Measurements from ENCODE around the gene GSDMA. TPM values are rescaled to one million over a fixed set of nuclear protein-coding genes. Genes with fewer than 3 reads are reported as not detected.

The GSDMA gene
- polyA plus RNA-seq, 3 donors, result not detected

DNA sequence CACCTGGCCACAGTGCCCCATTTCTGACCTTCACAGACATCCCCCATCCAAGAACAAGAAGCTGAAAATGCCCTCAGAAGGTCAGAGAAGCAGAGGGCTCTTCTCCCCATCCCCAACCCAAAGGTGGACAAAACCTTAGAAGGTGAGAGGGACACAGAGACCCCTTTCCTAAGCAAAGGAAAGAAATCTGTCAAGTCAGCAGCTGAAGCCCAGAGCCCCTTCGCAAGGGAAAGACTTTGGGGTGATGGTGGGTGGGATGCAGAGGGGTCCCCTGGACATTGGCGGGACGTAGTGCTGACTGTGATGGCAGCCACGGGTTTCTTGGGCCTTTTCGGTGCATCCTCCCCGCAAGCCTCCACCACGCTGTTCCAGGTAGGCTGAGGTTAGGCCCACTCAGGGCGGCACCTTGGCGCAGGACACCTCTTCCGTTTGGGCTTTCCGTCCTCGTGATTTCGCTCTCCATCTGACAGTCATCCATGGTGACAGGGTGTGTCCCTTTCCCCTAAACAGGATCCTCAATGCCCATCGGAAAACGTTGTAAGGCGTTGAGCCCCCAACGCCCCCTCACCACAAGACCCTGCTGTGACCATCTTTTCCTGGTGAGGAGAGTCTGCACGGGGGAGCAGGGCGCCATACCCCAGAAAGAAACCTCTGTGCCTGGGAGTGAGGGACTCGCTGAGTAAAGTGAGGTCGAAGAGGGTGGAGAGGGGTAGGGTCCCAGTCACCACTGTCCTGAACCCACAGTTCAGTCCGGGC lies 10.7 kb upstream of the GSDMA start:
- 72% methylated on average over 15 of the region's 22 CpGs for WGBS (ENCODE audit: insufficient coverage)
- Histone ChIP-seq H3K4me2 (replicated peaks; ENCODE audit: extremely low read depth, low read length, poor library complexity, severe bottlenecking) (peak overlapping the region; percentile 96), H3K4me1 (ENCODE audit: control insufficient read depth in 1 of 2, insufficient read depth in 2 of 2, low read length in 2 of 2) (peaks cover 12 to 13% of the 10 kb centered on the region in 2 donors), H4K20me1 (ENCODE audit: insufficient read depth, low read length) (no peaks in the 10 kb centered on the region), H3K36me3 (replicated peaks in 1 of 2; ENCODE audit: control insufficient read depth in 1 of 2, insufficient read depth in 2 of 2, low read length in 2 of 2) (no peaks in the 10 kb centered on the region), H3K9me3 (replicated peaks in 1 of 2; ENCODE audit: control insufficient read depth in 1 of 2, insufficient read depth in 1 of 2, low read length in 2 of 2) (no peaks in the 10 kb centered on the region), H3K4me3 (replicated peaks in 1 of 3; ENCODE audit: low read depth in 2 of 3, low read length in 3 of 3) (peak overlapping the region; percentile 32 to 79 (median 35)), H2AFZ (ENCODE audit: insufficient read depth, low read depth, low read length, poor library complexity, severe bottlenecking) (peak overlapping the region; percentile 97), H3K9ac (ENCODE audit: insufficient read depth, low read length, poor library complexity, severe bottlenecking) (peak overlapping the region; percentile 54), H3K27ac (ENCODE audit: low read depth in 1 of 2, low read length in 2 of 2) (peak overlapping the region in 1 of 2 donors; percentile 64), H3K27me3 (ENCODE audit: control insufficient read depth in 2 of 2, insufficient read depth in 2 of 2, low read length in 2 of 2) (no peaks in the 10 kb centered on the region), H3K79me2 (ENCODE audit: insufficient read depth, low read length) (no peaks in the 10 kb centered on the region)
- Mint-ChIP-seq H3K36me3 (no peaks in the 10 kb centered on the region), H3K4me3 (peak overlapping the region; percentile 77 to 87), H3K4me1 (peaks cover 20% of the 10 kb centered on the region), H3K27ac (peak overlapping the region in 6 of 7 donors; percentile 19 to 82 (median 34)), H3K27me3 (ENCODE audit: low read depth in 3 of 3) (peaks cover 5 to 13% (median 9%) of the 10 kb centered on the region in 3 donors), H3K9me3 (peaks cover 0 to 2% (median 0%) of the 10 kb centered on the region in 7 donors)
- DNase-seq, result peak in 1 of 3 donors; percentile 47
- intact Hi-C loops (cut with micrococcal nuclease), result loop anchor here in 1 of 2 donors (2.0 kb wide), 1 partner anchor 29 kb away; the partner anchor contains the start of gene PSMD3
- TF ChIP-seq, protein P1, sequence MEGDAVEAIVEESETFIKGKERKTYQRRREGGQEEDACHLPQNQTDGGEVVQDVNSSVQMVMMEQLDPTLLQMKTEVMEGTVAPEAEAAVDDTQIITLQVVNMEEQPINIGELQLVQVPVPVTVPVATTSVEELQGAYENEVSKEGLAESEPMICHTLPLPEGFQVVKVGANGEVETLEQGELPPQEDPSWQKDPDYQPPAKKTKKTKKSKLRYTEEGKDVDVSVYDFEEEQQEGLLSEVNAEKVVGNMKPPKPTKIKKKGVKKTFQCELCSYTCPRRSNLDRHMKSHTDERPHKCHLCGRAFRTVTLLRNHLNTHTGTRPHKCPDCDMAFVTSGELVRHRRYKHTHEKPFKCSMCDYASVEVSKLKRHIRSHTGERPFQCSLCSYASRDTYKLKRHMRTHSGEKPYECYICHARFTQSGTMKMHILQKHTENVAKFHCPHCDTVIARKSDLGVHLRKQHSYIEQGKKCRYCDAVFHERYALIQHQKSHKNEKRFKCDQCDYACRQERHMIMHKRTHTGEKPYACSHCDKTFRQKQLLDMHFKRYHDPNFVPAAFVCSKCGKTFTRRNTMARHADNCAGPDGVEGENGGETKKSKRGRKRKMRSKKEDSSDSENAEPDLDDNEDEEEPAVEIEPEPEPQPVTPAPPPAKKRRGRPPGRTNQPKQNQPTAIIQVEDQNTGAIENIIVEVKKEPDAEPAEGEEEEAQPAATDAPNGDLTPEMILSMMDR (IDR thresholded peaks at IDR 0.05), result no peak

DNA sequence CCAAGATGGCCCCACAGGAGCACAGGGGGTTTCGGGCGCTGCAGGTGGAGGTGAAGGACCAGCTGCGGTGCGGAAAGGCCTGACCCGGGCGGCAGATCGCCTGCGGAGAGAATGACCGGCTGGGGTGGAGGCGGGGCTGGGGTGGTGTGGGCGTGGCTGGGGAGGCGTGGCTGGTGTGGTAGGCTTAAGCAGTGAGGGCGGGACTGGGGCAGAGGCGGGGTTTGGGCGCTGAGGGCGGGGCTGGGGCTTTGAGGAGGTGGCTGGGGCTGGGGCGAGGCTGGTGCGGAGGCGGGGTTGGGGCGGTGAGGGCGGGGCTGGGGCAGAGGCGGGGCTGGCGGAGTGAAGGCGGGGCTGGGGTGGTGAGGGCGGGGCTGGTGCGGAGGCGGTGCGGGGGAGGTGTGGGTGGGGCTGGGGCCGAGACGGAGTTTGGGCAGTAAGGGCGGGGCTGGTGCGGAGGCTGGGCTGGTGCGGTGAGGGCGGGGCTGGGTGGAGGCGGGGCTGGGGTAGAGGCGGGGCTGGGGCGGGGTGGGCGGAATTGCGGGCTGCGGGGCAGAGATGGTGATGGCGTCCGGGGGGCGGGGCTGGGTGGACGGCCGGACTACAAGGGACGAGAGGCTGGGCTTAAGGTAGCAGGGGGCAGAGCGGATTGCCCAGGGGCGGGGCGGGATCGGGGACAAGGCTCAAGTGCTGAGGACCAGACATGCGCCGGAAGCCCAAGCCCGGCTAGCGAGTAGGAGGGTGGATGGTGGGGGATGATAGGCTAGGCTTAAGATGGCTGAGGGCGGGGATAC lies 9.9 kb upstream of the GSDMA start:
- WGBS (ENCODE audit: insufficient coverage), result under 1% methylated on average over 21 of the region's 55 CpGs
- Mint-ChIP-seq H3K4me1 (peaks cover 20% of the 10 kb centered on the region), H3K9me3 (peaks cover 0 to 2% (median 0%) of the 10 kb centered on the region in 7 donors), H3K36me3 (no peaks in the 10 kb centered on the region), H3K4me3 (peak overlapping the region; percentile 79 to 87), H3K27ac (peak overlapping the region in 6 of 7 donors; percentile 69 to 91 (median 86)), H3K27me3 (ENCODE audit: low read depth in 3 of 3) (peaks cover 5 to 16% (median 9%) of the 10 kb centered on the region in 3 donors)
- Histone ChIP-seq H2AFZ (ENCODE audit: insufficient read depth, low read depth, low read length, poor library complexity, severe bottlenecking) (peak overlapping the region; percentile 97), H3K27ac (ENCODE audit: low read depth in 1 of 2, low read length in 2 of 2) (peak overlapping the region; percentile 13 to 73), H4K20me1 (ENCODE audit: insufficient read depth, low read length) (no peaks in the 10 kb centered on the region), H3K4me2 (replicated peaks; ENCODE audit: extremely low read depth, low read length, poor library complexity, severe bottlenecking) (peak overlapping the region; percentile 96), H3K27me3 (ENCODE audit: control insufficient read depth in 2 of 2, insufficient read depth in 2 of 2, low read length in 2 of 2) (no peaks in the 10 kb centered on the region), H3K9ac (ENCODE audit: insufficient read depth, low read length, poor library complexity, severe bottlenecking) (peak overlapping the region; percentile 57), H3K9me3 (replicated peaks in 1 of 2; ENCODE audit: control insufficient read depth in 1 of 2, insufficient read depth in 1 of 2, low read length in 2 of 2) (no peaks in the 10 kb centered on the region), H3K4me1 (ENCODE audit: control insufficient read depth in 1 of 2, insufficient read depth in 2 of 2, low read length in 2 of 2) (peaks cover 12 to 13% of the 10 kb centered on the region in 2 donors), H3K4me3 (replicated peaks in 1 of 3; ENCODE audit: low read depth in 2 of 3, low read length in 3 of 3) (peak overlapping the region; percentile 43 to 79 (median 45)), H3K36me3 (replicated peaks in 1 of 2; ENCODE audit: control insufficient read depth in 1 of 2, insufficient read depth in 2 of 2, low read length in 2 of 2) (no peaks in the 10 kb centered on the region), H3K79me2 (ENCODE audit: insufficient read depth, low read length) (no peaks in the 10 kb centered on the region)
- DNase-seq, result peak; percentile 94 to 98 (median 96)
- TF ChIP-seq, protein P1 (IDR thresholded peaks at IDR 0.05), result no peak
- intact Hi-C loops (cut with micrococcal nuclease), result loop anchor here in 1 of 2 donors (2.0 kb wide), 1 partner anchor 28 kb away; the partner anchor contains the start of gene PSMD3

Data from CD14-positive monocyte (primary cell).